Measurements from ENCODE around the gene GANAB. TPM values are rescaled to one million over a fixed set of nuclear protein-coding genes. Genes with fewer than 3 reads are reported as not detected.

Gene GANAB
- total and polyA plus RNA-seq, 2 of the 13 experiments (the other 11 are each of a cell fraction or from before 2014, with no cell fraction given), result 99.5 to 234 TPM

- TF ChIP-seq DNMT1 (CRISPR knock-in tag; IDR thresholded peaks at IDR 0.05) (peak; percentile 61), ZNF775 (CRISPR knock-in tag; IDR thresholded peaks at IDR 0.05; ENCODE audit: borderline replicate concordance) (no peak), GPBP1L1 (CRISPR knock-in tag; IDR thresholded peaks at IDR 0.05) (no peak), SNAI1 (CRISPR knock-in tag; IDR thresholded peaks at IDR 0.05; ENCODE audit: borderline replicate concordance) (0 out of 2 replicates have a peak, but pooled peaks have one; percentile 6), SRSF9 (IDR thresholded peaks at IDR 0.05; ENCODE audit: borderline replicate concordance, insufficient read depth, low read depth, low read length, poor library complexity, severe bottlenecking) (no peak), ZGPAT (CRISPR knock-in tag; IDR thresholded peaks at IDR 0.05) (peak; percentile 81), ZNF704 (CRISPR knock-in tag; IDR thresholded peaks at IDR 0.05; ENCODE audit: borderline replicate concordance) (no peak), ZNF124 (CRISPR knock-in tag; IDR thresholded peaks at IDR 0.05) (no peak), TFAP4 (IDR thresholded peaks at IDR 0.05; ENCODE audit: borderline replicate concordance, low read depth) (no peak), POLR2G (IDR thresholded peaks at IDR 0.05; ENCODE audit: low read depth, low read length) (peak; percentile 92), ZNF720 (CRISPR knock-in tag; IDR thresholded peaks at IDR 0.05) (no peak), ZNF747 (CRISPR knock-in tag; IDR thresholded peaks at IDR 0.05; ENCODE audit: borderline replicate concordance) (peak; percentile 80), ZNF776 (CRISPR knock-in tag; IDR thresholded peaks at IDR 0.05) (peak; percentile 73; the same call in 1 of the 2 replicates), ZBTB3 (CRISPR knock-in tag; IDR thresholded peaks at IDR 0.05; ENCODE audit: borderline replicate concordance, low read depth) (no peak), NAIF1 (CRISPR knock-in tag; IDR thresholded peaks at IDR 0.05; ENCODE audit: borderline replicate concordance) (peak; percentile 99), DNMT3B (CRISPR knock-in tag; conservative IDR thresholded peaks at IDR 0.05) (0 out of 2 replicates have a peak, but pooled peaks have one; percentile 72), FOXM1 (CRISPR knock-in tag; IDR thresholded peaks at IDR 0.05) (no peak), ZNF264 (CRISPR knock-in tag; IDR thresholded peaks at IDR 0.05) (no peak; the same call in 1 of the 2 replicates), SMAD1 (CRISPR knock-in tag; IDR thresholded peaks at IDR 0.05; ENCODE audit: borderline replicate concordance, low read depth) (peak; percentile 67; the same call in 1 of the 2 replicates), ZNF567 (CRISPR knock-in tag; IDR thresholded peaks at IDR 0.05; ENCODE audit: borderline replicate concordance) (peak; percentile 97), FOXO4 (CRISPR knock-in tag; conservative IDR thresholded peaks at IDR 0.05) (no peak)
Observed at GRCh38 chr11:62671608-62672389, 25.4 kb upstream of the GANAB start, which contains the start of the genes LBHD1 and UQCC3 (continued).
